Stimulated activated CD8-positive, alpha-beta memory T cell treated with anti-CD3 and anti-CD28 coated beads, Interleukin-15, amount 100 ng/mL, for 4 hours (primary cell): ENCODE results near the gene UNC5C.
"Not testable (repeated sequence)": the region's sequence is repeated elsewhere in the genome, so short reads cannot be mapped to it uniquely, and the experiment has no call there.

ENCODE experiments used
- DNase-seq, 2 donors: peaks; one replicate each; pipeline ENCODE4 v3.0.0-alpha.2; 2020; ENCODE audit warnings: low read depth in 2 of 2

UNC5C gene

DNA sequence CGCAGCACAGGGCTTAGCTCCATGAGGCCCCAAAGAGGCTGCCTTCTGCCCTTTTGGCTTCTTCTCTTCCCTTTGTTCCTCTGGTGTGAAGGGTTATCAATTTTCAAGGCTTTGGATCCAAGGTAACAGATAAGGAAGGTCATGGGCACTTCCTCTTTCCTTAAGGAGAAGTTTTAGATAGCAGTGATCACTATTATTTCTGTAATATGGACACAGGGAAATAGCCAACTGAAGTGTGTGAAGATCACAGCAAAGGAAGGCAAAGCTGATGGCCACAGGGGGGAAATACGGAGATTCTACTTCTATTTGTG lies 366.8 kb downstream of the UNC5C start:
- no peak for DNase-seq

DNA sequence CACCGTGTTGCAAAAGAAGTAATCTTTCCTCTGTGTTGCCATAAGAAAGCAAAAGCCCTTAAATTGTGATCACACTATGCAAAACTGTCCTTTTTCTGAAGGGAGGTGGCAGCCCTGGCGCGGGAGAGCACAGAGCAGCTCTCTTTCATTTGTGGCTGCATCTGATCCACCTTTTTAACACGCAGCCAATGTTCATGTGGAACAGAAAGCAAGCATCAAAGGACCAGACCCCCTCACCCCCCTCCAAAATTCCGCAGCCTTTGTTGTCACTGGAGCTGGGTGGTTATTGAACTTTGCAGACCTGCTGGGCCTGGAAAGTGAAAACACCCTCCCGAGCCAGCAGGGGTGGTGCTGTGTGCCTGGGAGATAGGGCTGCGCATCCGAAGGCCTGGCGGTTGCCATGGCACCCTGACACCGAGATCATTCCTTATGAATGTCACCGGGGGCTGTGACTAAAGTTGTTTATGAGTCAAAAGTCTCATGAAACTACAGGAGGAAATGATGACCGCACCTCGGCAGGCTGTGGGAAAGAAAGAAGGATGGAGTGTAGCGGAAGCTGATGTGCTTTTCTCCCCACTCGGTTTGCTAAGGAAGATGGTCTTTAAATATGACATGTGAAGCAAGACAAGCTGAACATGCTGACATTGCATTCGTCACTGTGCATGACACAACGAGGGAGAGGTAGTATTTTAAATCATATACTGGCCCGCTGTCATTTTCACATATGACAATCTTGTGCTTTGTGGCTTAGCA lies 367.4 kb downstream of the UNC5C start:
- DNase-seq: no peak

- no peak for DNase-seq
Observed at GRCh38 chr4:95180531-95181242, 368.1 kb downstream of the UNC5C start.

DNA sequence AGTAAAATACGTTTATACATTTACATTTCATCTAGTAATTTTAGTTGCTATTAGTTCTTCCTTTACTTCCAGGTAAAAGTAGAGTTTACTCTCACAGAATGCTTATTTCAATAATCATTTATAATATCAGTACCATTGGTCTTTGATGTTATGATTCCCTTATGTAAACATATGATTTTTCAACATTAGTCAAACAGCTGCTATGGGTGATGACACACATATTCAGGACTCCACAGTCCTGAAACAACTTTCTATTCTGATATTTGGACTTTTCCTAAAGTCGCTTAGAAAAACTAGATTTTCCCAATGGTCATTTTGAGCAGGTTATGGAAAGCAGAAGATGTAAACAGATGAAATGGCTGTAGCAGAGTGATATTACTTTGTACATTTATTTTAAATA lies 369.8 kb downstream of the UNC5C start:
- DNase-seq: no peak

- DNase-seq: not testable (repeated sequence)
Observed at GRCh38 chr4:95171377-95171776, 377.4 kb downstream of the UNC5C start.

GRCh38 chr4:95170176-95170575 lies 378.6 kb downstream of the UNC5C start:
- no peak for DNase-seq

DNA sequence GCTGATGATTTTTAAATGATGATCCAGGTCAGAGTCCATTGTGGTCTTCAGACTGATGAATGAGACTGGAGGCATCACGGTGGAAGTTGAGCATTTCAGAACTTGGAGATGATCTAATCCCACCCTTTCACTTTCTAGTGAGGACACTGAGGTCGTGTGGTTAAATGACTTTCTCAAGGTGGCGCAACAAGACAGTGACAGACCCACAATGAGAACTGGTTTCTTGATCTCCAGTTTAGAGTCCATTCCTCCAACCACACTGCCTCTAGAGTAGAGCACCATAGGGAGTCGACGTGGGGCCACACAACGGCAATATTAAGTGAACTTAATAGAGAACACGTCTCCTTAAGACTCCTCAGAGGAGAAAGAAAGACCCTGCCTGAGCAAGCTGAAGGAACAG lies 381.0 kb downstream of the UNC5C start:
- DNase-seq: no peak

- no peak for DNase-seq
Observed at GRCh38 chr4:95165926-95166524, 382.7 kb downstream of the UNC5C start.

DNA sequence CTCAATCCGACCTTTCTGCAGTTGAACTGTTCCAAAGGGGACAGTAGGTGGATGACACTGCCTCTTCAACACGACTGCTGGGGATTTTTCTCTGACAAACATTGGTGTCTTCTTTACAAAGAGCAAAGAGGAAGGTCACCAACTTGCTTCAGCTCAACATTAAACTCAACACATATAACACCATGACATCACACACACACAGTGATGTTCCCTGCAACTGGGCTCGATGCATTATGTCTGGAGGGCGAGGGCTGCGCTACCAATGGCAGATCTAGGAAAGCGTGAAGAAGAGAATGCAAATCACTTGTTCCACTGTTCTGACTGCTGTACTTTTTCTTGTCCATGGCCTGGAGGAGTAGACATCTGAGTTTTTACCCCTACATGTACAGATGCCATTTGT lies 385.9 kb downstream of the UNC5C start:
- no peak for DNase-seq

DNA sequence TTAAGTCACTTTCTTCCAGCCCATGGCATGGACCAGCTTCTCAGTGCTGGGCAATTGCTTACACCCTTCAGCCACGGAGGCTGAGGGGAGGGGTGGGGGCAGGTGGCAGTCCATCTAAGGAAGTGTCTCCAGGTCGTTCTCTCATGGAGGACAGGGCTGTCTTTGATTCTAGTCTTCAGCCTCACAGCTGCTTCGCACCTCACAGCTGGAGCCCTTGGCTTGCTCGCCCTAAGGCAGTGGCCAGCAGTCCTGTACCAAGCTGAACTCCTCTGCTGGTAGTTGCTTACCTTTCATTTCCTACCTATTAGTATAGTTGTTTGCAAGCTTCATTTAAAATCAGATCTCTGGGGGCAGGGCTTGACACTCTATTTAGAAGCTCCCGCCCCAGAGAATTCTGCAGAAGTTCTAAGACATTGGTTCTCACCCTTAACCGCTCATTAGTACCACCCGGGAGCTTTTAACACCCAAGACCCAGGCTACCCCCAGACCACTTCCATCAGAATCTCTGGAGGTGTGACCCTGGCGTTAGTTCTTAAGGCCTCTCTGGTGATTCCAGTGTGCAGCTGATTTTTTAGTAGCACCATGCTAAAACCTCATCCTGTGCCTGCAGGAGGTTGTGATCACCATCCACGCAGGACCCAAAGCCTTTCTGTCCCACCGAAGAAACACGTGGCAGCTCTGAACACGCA lies 386.8 kb downstream of the UNC5C start:
- no peak for DNase-seq

GRCh38 chr4:95159384-95159783 lies 389.4 kb downstream of the UNC5C start:
- no peak for DNase-seq

- DNase-seq: no peak
Observed at GRCh38 chr4:95158626-95159025, 390.1 kb downstream of the UNC5C start.

DNA sequence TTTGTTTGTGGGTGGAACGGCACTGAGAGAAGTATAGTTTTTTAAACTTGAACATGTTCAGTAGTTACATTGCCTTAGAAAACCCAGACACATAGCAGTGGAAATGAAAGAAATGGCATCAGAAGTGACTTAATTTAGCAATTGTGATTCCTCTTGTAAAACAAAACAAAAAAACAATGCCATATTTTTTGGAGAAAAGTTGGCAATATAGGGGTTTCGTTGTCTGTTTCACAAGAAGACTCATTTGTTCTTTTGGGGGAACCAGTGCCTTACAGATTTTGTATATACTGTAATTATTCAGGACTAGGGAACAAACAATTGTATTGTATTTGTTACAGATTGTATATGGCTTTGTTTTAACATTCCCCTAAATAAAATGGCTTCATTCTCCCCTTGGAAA lies 390.7 kb downstream of the UNC5C start:
- DNase-seq: no peak

DNA sequence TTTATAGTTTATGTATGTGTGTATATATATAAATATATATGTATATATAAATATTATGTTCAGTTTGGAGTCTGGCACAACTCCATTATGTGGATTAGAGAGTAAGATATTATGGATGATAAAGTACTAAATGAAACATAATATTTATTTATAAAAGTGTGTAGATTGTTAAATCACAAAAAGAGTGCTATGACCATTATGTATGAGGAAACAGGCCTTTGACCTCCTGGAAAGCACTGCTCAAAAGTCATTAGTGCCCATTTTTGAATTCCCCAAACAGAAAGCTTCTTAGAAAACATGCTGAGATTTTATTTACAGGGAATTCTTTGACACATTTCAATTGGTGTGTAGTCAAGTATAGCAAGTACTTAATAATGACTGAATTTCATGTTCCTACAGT lies 391.2 kb downstream of the UNC5C start:
- DNase-seq: no peak

DNA sequence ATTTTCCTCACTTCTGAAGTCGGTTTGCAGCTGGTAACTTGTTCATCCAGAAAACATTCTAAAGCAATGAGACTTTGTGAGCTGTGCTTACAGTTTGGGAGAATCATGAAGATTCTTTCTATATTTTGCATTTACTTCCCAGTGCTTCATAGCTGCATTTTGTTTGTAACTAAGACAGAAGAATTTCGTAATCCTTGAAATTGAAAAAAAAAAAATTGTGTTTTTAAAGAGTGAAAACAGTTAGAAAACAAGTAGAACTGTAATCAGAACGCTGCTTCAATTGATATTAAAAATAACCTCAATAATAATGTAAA lies 392.4 kb downstream of the UNC5C start:
- no peak for DNase-seq

DNA sequence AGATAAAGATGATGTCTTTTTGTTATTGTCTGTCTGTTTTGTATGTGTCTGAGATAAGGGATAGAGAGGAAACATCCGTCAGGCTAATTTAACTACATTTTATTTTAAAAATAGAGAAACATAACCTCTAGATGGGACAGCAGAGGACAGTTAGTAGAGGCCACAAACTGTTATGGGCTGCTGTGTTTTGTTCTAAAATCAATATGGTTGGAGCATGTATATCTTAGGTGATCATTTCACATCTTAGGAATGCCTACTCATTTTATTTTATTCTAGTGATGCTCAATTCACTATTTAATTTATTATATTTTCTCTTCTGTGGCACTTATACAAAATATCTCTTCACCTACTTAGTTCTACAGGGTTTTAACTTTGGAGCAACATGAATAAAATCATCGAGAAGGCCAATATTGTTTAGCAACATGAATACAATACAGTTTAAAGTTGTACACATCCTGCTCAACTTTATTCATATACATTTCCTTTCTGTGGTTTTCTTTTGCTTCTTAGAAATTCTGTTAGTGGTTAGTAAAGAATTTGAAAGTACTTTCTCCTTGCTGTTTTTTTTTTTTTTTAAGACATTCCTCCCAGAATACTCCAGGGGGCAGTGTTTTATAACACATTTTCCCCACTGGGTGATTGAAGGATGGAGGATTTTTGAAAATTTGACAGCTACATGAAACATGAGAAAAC lies 392.9 kb downstream of the UNC5C start:
- DNase-seq: no peak

DNA sequence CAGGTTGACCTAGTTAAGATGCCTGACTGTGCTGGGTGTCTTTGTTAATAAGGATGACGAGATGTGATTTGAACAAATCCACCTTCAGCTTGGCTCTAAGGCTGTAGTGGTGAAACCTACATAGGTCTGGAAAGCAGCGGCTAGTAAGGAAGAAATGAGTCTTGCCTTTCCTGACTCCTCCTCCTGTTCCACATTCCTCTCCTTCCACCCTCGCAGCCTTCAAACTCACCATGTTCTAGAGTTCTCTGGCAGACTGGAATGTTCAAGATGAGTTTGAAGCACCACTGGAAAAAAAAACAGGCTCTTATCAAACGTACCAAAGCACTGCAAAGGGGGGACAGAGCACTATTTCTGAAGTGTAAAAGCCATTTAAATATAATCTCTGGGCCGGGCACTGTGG lies 395.6 kb downstream of the UNC5C start:
- DNase-seq: no peak

- no peak for DNase-seq
Observed at GRCh38 chr4:95151255-95151654, 397.5 kb downstream of the UNC5C start.

DNA sequence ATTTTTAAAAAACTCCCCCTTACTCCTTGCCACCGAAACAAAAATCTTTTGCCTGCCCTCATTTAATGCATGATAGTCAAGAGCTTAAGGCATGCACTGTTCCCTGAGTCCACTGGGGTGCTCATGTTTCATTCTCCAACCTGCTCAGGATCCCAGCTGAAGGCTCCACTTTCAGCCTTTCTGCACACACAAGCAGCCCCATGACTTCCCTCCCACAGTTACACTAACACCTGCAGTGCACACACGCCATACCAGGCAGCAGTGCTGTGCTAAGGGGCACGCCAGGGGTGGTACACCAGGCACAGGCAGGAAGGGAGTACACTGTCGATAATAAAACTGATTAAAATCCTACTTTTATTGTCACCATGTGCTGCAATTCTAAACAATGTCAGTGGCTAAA lies 405.8 kb downstream of the UNC5C start:
- no peak for DNase-seq

DNA sequence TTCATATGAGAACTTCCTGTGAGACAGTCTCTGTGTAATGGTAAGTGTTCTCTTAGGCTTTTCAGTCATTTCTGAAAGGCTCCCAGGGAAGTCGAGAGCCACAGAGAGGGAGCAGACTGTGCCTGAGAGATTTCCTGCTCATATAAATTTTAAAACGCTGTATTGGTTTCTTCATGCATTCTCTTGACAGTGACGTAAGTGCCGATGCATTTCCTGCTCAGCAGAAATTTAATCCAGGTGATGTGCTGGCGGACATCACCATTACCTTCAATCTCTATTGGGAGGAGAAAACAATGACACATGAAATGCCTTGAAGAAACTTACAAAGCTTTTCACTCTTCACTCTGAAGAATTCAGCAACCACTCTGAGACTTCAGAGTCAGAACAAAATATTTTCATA lies 407.4 kb downstream of the UNC5C start:
- no peak for DNase-seq

- not testable (repeated sequence) for DNase-seq
Observed at GRCh38 chr4:95139424-95139823, 409.3 kb downstream of the UNC5C start.

- not testable (repeated sequence) for DNase-seq
Observed at GRCh38 chr4:95134016-95134415, 414.8 kb downstream of the UNC5C start.
